Tibial nerve (tissue), 4 donors: ENCODE measurements around the gene PKNOX2. TPM values are rescaled to one million over a fixed set of nuclear protein-coding genes. Genes with fewer than 3 reads are reported as not detected.
A peak's percentile ranks its signal among the peaks of the same experiment; 100 is the strongest.

Source experiments
- DNase-seq, 2 donors: peaks; one replicate each; pipeline ENCODE4 v3.0.0-alpha.2; 2019; ENCODE audit warnings: low spot score in 2 of 2
- H3K27ac ChIP-seq, 4 donors: fragments of 200-600 bp; sonication (generic) in 3 of 4; one replicate each; pipeline ENCODE4 v1.5.1; 2017 to 2019; ENCODE audit warnings: mild to moderate bottlenecking in 1 of 4
- H3K27me3 ChIP-seq, 2 donors: fragments of 200-600 bp; sonication (generic) in 1 of 2; one replicate each; pipeline versions ENCODE4 v1.5.1 to v1.6.0; 2017 to 2019
- H3K36me3 ChIP-seq, 3 donors: fragments of 200-600 bp; sonication (generic); one replicate each; pipeline ENCODE4 v1.5.1; 2018 to 2019
- H3K4me1 ChIP-seq, 4 donors: fragments of 200-600 bp; sonication (generic) in 3 of 4; one replicate each; pipeline ENCODE4 v1.5.1; 2017 to 2019
- H3K4me3 ChIP-seq, 4 donors: fragments of 200-600 bp; sonication (generic) in 3 of 4; one replicate each; pipeline ENCODE4 v1.5.1; 2017 to 2019; ENCODE audit warnings: mild to moderate bottlenecking in 1 of 4, moderate library complexity in 1 of 4
- H3K9me3 ChIP-seq, 4 donors: fragments of 200-600 bp; sonication (generic) in 3 of 4; one replicate each; pipeline ENCODE4 v1.5.1; 2017 to 2019
- EP300 ChIP-seq, 2 donors: sonication (generic); formaldehyde crosslinking; IDR thresholded peaks; one replicate each; pipeline ENCODE4 v1.6.1; 2017; ENCODE audit warnings: antibody characterized with exemption in 2 of 2, mild to moderate bottlenecking in 1 of 2
- POLR2A ChIP-seq, 2 donors: fragments of 450-650 bp; IDR thresholded peaks; one replicate each; pipeline ENCODE4 v1.6.1; 2017; ENCODE audit warnings: antibody characterized with exemption in 2 of 2, mild to moderate bottlenecking in 2 of 2, moderate library complexity in 2 of 2
- WGBS, 2 donors: methylation state at CpG; one replicate each; pipeline ENCODE4 v1.1.5; 2018; 5-methylcytosine and 5-hydroxymethylcytosine counted together
- total RNA-seq, 4 donors: library from RNA; depleted of rRNA; stranded (reverse); fragments of >200 nt; gene quantifications; one replicate each; pipeline ENCODE4 v1.1.0, GENCODE V29; 2016
- TF ChIP-seq, protein P1 (sequence below), 5 experiments: fragments of 200-600 bp in 3 of 5; fragments of 450-650 bp in 2 of 5; sonication (generic) in 3 of 5; IDR thresholded peaks; one replicate each; pipeline ENCODE4 v1.5.1; 2016 to 2019; ENCODE audit warnings: antibody characterized with exemption in 5 of 5, mild to moderate bottlenecking in 3 of 5, moderate library complexity in 2 of 5

Gene PKNOX2
- total RNA-seq, 4 donors from 2014 or later, result 5.7 to 7.2 (median 6.4) TPM

GRCh38 chr11:125442946-125443345 is 278.4 kb downstream of the PKNOX2 start:
- no peak for DNase-seq
- Histone ChIP-seq H3K36me3 (peaks cover 0 to 73% (median 0%) of the 10 kb centered on the region in 3 donors), H3K9me3 (no peaks in the 10 kb centered on the region), H3K27me3 (no peaks in the 10 kb centered on the region), H3K4me3 (no peak overlapping the region), H3K27ac (no peak overlapping the region), H3K4me1 (peaks cover 0 to 1% (median 0%) of the 10 kb centered on the region in 4 donors)
- WGBS, 2 donors, result 95 to 96% methylated on average over 6 of the region's 6 CpGs
- TF ChIP-seq POLR2A (IDR thresholded peaks at IDR 0.05) (no peak), EP300 (IDR thresholded peaks at IDR 0.05) (no peak)
- TF ChIP-seq, protein P1, sequence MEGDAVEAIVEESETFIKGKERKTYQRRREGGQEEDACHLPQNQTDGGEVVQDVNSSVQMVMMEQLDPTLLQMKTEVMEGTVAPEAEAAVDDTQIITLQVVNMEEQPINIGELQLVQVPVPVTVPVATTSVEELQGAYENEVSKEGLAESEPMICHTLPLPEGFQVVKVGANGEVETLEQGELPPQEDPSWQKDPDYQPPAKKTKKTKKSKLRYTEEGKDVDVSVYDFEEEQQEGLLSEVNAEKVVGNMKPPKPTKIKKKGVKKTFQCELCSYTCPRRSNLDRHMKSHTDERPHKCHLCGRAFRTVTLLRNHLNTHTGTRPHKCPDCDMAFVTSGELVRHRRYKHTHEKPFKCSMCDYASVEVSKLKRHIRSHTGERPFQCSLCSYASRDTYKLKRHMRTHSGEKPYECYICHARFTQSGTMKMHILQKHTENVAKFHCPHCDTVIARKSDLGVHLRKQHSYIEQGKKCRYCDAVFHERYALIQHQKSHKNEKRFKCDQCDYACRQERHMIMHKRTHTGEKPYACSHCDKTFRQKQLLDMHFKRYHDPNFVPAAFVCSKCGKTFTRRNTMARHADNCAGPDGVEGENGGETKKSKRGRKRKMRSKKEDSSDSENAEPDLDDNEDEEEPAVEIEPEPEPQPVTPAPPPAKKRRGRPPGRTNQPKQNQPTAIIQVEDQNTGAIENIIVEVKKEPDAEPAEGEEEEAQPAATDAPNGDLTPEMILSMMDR (IDR thresholded peaks at IDR 0.05), result no peak

DNA sequence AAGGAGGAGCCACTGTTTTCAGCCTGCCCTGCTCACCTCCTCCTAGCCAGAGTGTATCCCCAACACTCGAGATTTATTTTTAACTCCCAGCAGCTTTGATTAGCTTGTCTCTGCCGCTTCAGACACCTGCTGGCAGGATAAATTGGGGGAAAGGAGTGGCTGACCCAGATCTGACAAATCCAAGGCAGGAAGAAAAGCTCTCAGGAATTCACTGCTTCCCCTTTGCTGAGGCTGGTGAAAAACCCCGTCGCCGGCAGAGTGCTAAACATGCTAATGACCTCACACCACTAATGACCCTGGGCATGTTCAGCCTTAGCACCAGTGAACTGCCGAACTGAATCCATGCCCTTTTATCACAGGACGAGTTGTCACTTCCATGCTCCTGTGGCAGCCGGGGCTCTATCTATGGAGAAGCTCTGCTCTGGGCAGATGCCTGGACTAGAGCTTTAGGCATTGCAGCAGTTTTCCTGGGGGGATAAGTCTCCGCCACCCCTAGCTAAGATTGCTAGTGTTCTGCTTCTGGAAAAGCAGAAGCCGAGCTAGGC is 279.3 kb downstream of the PKNOX2 start:
- no peaks in the 10 kb centered on the region for H3K9me3 ChIP-seq
- H3K27ac ChIP-seq, result no peak overlapping the region
- TF ChIP-seq, protein P1 (IDR thresholded peaks at IDR 0.05), result no peak
- no peak for TF ChIP-seq EP300 (IDR thresholded peaks at IDR 0.05)
- no peak for TF ChIP-seq POLR2A (IDR thresholded peaks at IDR 0.05)
- WGBS, 2 donors, result 42 to 49% methylated on average over 8 to 10 of the region's 10 CpGs
- peaks cover 0 to 73% (median 0%) of the 10 kb centered on the region in 3 donors for H3K36me3 ChIP-seq
- H3K4me1 ChIP-seq, result peaks cover 0 to 10% (median 0%) of the 10 kb centered on the region in 4 donors
- H3K27me3 ChIP-seq, result no peaks in the 10 kb centered on the region
- no peak overlapping the region for H3K4me3 ChIP-seq
- no peak for DNase-seq

GRCh38 chr11:125445731-125446130 is 281.2 kb downstream of the PKNOX2 start:
- peaks cover 0 to 11% (median 0%) of the 10 kb centered on the region in 4 donors for H3K4me1 ChIP-seq
- H3K27me3 ChIP-seq, result no peaks in the 10 kb centered on the region
- no peaks in the 10 kb centered on the region for H3K9me3 ChIP-seq
- WGBS, 2 donors, result 82 to 86% methylated on average over 12 of the region's 12 CpGs
- H3K27ac ChIP-seq, result no peak overlapping the region
- no peak overlapping the region for H3K4me3 ChIP-seq
- H3K36me3 ChIP-seq, result peaks cover 0 to 60% (median 0%) of the 10 kb centered on the region in 3 donors
- no peak for TF ChIP-seq EP300 (IDR thresholded peaks at IDR 0.05)
- TF ChIP-seq, protein P1 (IDR thresholded peaks at IDR 0.05), result no peak
- DNase-seq, result no peak

- no peak for DNase-seq
- H3K9me3 ChIP-seq, result no peaks in the 10 kb centered on the region
- peaks cover 0 to 16% (median under 1%) of the 10 kb centered on the region in 4 donors for H3K4me1 ChIP-seq
- H3K36me3 ChIP-seq, result peaks cover 0 to 54% (median 0%) of the 10 kb centered on the region in 3 donors
- peak overlapping the region in 1 of 4 donors; percentile 91 for H3K27ac ChIP-seq
- no peaks in the 10 kb centered on the region for H3K27me3 ChIP-seq
- TF ChIP-seq EP300 (IDR thresholded peaks at IDR 0.05) (no peak), POLR2A (IDR thresholded peaks at IDR 0.05) (no peak)
- TF ChIP-seq, protein P1 (IDR thresholded peaks at IDR 0.05), result no peak
- WGBS, 2 donors, result 92 to 94% methylated on average over 7 of the region's 7 CpGs
- H3K4me3 ChIP-seq, result no peak overlapping the region
These were observed 281.7 kb downstream of the PKNOX2 start for GRCh38 chr11:125446279-125446678.

DNA sequence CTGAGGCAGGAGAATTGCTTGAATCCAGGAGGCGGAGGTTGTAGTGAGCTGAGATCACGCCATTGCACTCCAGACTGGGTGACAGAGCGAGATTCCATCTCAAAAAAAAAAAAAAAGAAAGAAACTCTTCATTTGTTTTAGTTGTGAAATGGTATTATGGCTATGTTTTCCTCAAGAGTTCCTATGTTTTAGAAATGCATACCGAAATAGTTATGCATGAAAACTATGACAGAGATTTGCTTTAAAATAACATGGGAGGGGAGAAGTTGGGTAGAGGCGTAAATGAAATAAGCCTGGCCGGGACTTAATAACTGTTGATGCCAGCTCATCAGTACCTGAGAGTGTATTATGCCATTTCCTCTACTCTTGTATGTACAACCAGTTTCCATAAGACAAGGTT is 283.2 kb downstream of the PKNOX2 start:
- Histone ChIP-seq H3K27ac (peak overlapping the region in 2 of 4 donors; percentile 68 to 91), H3K4me3 (no peak overlapping the region), H3K9me3 (no peaks in the 10 kb centered on the region), H3K36me3 (peaks cover 0 to 40% (median 0%) of the 10 kb centered on the region in 3 donors), H3K4me1 (peaks cover 0 to 30% (median 6%) of the 10 kb centered on the region in 4 donors), H3K27me3 (no peaks in the 10 kb centered on the region)
- DNase-seq, result no peak
- TF ChIP-seq, protein P1 (IDR thresholded peaks at IDR 0.05), result no peak
- no peak for TF ChIP-seq EP300 (IDR thresholded peaks at IDR 0.05)
- no peak for TF ChIP-seq POLR2A (IDR thresholded peaks at IDR 0.05)
- 64 to 68% methylated on average over 6 of the region's 6 CpGs for WGBS, 2 donors
